GM12864 (cell line): ENCODE measurements around the gene ZCCHC14.

Source experiments
- DNase-seq: peaks from one replicate; pipeline ENCODE4 v3.0.0-alpha.2; 2011; ENCODE audit warnings: low read depth
- H3K4me3 ChIP-seq: 2 replicates; pipeline ENCODE4 v1.5.1; 2011; ENCODE audit warnings: mild to moderate bottlenecking, low read depth, low read length, control low read depth
- CTCF ChIP-seq: IDR thresholded peaks from 2 replicates; pipeline ENCODE4 v1.5.1; 2011; ENCODE audit warnings: low read depth, mild to moderate bottlenecking, moderate library complexity, low read length, control low read depth, inconsistent platforms; ENCODE audit errors: missing control alignments

Gene ZCCHC14

DNA sequence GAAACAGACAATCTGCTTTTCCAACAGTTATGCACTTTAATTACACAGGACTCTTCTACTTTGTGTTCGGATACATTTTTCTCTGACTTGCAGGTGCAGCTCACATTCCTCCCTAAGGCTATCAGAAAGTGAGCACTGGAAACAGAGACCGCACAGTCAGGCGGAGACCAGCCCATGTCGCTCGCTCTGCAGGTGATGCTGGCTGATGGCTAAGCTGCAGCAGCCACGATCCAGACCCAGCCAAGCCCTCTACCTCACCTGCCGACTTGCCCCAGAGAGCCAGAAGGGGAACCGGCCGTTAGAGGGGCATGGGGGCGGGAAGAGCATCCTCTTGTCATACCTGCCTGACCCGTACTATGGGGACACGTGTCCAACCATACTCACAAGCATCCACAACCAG lies 66.9 kb downstream of the ZCCHC14 start:
- H3K4me3 ChIP-seq: no peak overlapping the region
- no peak for DNase-seq
- TF ChIP-seq CTCF: no peak

DNA sequence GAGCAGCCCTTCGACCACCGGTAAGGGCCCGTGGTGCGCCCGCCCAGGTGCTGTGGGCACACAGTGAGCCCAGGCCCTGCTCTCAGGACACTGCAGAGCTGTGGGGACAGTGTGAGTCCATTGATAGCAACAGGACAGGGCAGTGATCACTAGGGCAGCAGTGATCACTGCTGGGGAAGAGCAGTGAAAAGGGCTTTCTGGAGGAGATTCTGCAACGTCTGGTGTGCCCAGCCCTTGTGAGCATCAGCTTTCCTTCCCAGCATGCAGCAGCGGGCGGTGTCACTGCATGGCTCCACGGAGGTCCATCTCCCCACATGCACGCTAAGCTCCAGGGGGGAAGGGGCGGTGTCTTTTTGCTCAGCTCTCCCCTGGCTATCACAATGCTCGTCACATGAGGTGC lies 68.6 kb downstream of the ZCCHC14 start:
- DNase-seq: no peak
- no peak overlapping the region for H3K4me3 ChIP-seq
- no peak for TF ChIP-seq CTCF

GRCh38 chr16:87423429-87423828 lies 69.4 kb downstream of the ZCCHC14 start:
- H3K4me3 ChIP-seq: no peak overlapping the region
- no peak for TF ChIP-seq CTCF
- no peak for DNase-seq

DNA sequence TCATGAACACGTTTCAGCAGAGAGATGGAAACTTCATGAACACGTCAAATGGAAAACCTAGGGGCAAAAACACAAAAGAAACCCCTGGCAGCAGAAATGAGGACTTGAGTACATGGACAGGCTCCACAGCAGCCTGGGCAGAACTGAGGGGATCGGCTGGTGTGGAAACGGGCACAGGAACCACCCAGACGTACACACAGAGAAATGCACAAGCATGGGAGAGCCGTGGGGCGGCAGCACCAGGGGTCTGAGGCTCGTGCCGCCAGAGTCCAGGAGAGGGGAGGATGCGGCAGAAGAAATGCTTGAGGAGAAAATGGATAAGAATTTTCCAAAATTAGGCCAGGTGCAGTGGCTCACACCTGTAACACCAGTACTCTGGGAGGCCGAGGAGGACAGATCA lies 70.7 kb downstream of the ZCCHC14 start:
- no peak for DNase-seq

GRCh38 chr16:87421003-87421912 lies 71.6 kb downstream of the ZCCHC14 start:
- no peak for DNase-seq
- H3K4me3 ChIP-seq: no peak overlapping the region
- no peak for TF ChIP-seq CTCF

More for the DNA sequence above, 70.7 kb downstream of the ZCCHC14 start:
- no peak overlapping the region for H3K4me3 ChIP-seq
- TF ChIP-seq CTCF: no peak

DNA sequence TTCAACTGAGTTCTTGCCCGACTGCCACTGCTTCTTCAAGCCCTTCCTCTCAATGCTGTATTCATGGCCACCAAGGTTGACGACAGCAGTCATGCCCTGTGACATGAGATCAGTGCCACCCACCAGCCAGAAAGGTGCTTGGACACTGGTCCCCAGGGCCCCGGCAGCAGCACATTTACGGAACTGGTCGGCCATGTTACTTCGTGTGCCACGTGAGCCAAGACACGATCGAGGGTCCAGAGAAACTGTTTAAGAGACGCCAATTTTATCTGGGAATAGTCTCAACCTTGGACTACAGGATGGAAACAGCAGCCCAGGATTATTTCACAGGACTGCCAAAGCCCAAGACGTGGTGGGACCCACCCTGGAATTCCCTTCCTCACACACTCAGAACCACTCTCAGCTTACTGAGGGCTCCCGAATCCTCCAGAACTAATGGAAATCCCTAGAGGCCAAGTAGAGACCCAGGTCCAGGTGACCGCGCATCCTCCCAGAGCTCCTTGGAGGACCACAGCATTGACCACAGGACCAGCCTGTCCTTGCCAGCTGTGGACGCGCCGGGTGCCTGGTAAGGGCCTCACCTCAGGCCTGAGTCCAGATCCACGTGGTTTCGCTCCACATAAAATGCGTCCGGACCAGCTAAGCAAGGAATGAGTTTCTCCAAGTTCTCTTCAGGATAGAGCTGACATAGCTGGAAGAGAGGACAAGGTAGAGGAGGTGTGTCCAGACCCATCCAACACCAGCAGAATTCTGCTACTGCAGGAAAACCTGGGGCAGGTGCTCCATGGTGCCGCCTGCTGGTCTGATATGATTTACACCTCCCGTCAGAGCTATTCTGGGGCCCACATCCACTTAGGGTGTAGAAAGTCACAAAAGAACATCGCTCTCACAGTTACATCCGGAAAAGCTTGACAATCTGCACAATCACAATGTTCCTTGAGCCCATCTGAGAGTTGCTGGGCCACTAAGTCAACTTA lies 72.5 kb downstream of the ZCCHC14 start:
- peak; percentile 38 for TF ChIP-seq CTCF
- H3K4me3 ChIP-seq: no peak overlapping the region
- DNase-seq: no peak
